WTC11 (cell line): ENCODE measurements around the gene SYNGR1.
"Not testable (repeated sequence)": the region's sequence is repeated elsewhere in the genome, so short reads cannot be mapped to it uniquely, and the experiment has no call there.

ENCODE experiments used
- ATF1 ChIP-seq: sonication (generic); formaldehyde crosslinking; IDR thresholded peaks from 2 replicates; pipeline ENCODE4 v1.8.1; 2023; ENCODE audit warnings: mild to moderate bottlenecking, moderate library complexity, missing genetic modification reagents
- CREB1 ChIP-seq: sonication (generic); formaldehyde crosslinking; IDR thresholded peaks from 2 replicates; pipeline ENCODE4 v1.8.0; 2023; ENCODE audit warnings: mild to moderate bottlenecking, missing genetic modification reagents
- CTCF ChIP-seq: fragments of 200-600 bp; IDR thresholded peaks from 2 replicates; pipeline ENCODE4 v1.8.0; 2022; ENCODE audit warnings: antibody characterized with exemption
- E2F5 ChIP-seq: sonication (generic); formaldehyde crosslinking; IDR thresholded peaks from 2 replicates; pipeline ENCODE4 v1.8.1; 2022; ENCODE audit warnings: mild to moderate bottlenecking, moderate library complexity, missing genetic modification reagents
- FOXJ3 ChIP-seq: sonication (generic); formaldehyde crosslinking; IDR thresholded peaks from 2 replicates; pipeline ENCODE4 v1.9.0; 2021; ENCODE audit warnings: missing genetic modification reagents, mild to moderate bottlenecking, borderline replicate concordance
- IRF1 ChIP-seq: sonication (generic); formaldehyde crosslinking; IDR thresholded peaks from 2 replicates; pipeline ENCODE4 v1.8.0; 2023; ENCODE audit warnings: missing genetic modification reagents
- MAX ChIP-seq: sonication (generic); formaldehyde crosslinking; IDR thresholded peaks from 2 replicates; pipeline ENCODE4 v1.8.0; 2022; ENCODE audit warnings: mild to moderate bottlenecking, missing genetic modification reagents
- SP1 ChIP-seq: sonication (generic); formaldehyde crosslinking; conservative IDR thresholded peaks from 2 replicates; pipeline ENCODE4 v1.8.1; 2022; ENCODE audit warnings: missing genetic modification reagents
- TEAD1 ChIP-seq: sonication (generic); formaldehyde crosslinking; IDR thresholded peaks from 2 replicates; pipeline ENCODE4 v1.8.0; 2022; ENCODE audit warnings: mild to moderate bottlenecking, missing genetic modification reagents
- ZNF423 ChIP-seq: fragments of 250-450 bp; sonication (Bioruptor Pico); IDR thresholded peaks from 2 replicates; pipeline ENCODE4 v2.1.2; 2022; ENCODE audit warnings: mild to moderate bottlenecking, moderate library complexity

- not testable (repeated sequence) for TF ChIP-seq CREB1 (CRISPR knock-in tag); CTCF; MAX (CRISPR knock-in tag); SP1 (CRISPR knock-in tag); TEAD1 (CRISPR knock-in tag); IRF1; ZNF423 (CRISPR knock-in tag); ATF1 (CRISPR knock-in tag); E2F5 (CRISPR knock-in tag); FOXJ3 (CRISPR knock-in tag)
These were observed 29.2 kb upstream of the SYNGR1 start for GRCh38 chr22:39320616-39321029.
